HG03064 (cell line): ENCODE results near the gene EML6.

Experiments
- ATAC-seq: cut with Tn5 transposase; IDR thresholded peaks from one replicate; pipeline ENCODE4 v1.9.1; 2021; ENCODE audit warnings: low read depth; ENCODE audit not compliant: unreplicated experiment

EML6 gene

DNA sequence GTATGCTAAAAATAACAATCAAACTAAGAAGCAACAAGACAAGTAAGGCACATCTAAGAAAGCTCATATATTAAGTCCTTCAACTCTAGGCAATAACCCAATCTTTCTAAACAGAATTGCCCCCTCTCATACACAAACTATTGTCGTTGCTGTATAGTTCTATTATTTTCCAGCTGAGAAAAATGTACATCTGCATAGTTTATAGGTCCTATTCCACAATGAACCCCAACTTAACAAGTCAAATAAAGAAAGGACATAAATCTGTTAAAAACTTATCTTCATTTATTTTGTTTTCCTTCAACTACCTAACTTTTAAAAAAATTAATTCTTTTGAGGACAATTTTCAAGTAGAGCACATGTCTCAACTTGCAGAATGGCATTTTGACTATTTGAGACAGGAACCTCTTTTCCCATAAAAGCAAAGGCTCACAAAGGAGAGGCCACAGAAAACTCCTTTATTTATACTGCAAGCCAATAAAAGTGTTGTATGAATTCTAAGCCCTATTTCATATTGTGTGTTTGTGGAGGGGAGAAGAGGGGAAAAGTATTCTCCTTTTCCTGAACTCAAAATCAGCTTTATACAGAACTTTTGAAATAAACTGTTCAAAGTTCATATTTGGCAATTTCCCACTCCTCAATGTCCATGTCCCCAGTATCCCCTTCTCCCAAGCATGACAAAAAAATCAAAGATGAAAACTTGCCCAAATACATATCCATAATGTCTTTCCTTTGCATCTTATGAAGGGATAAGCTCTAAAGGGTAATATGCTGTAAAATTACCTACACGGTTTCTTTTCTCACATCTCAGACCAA lies 289.4 kb downstream of the EML6 start:
- ATAC-seq: no peak

DNA sequence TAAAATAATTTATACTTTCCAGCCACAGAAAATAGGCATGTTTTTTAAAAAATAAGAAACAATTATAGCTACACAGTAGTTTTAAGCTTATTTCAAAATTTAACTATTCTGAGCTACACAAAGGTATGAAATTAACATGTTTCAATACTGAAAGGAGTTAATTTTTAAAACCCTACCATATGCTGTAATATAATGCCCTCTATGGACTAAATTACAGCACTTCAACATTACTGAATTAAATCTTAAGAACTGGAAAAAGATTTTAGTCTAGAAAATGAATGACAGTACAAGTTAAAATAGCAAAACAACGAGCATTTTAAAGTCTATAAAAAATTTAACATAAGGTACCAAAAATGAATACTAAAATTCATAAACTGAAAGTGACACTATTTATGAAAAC lies 290.5 kb downstream of the EML6 start:
- no peak for ATAC-seq

DNA sequence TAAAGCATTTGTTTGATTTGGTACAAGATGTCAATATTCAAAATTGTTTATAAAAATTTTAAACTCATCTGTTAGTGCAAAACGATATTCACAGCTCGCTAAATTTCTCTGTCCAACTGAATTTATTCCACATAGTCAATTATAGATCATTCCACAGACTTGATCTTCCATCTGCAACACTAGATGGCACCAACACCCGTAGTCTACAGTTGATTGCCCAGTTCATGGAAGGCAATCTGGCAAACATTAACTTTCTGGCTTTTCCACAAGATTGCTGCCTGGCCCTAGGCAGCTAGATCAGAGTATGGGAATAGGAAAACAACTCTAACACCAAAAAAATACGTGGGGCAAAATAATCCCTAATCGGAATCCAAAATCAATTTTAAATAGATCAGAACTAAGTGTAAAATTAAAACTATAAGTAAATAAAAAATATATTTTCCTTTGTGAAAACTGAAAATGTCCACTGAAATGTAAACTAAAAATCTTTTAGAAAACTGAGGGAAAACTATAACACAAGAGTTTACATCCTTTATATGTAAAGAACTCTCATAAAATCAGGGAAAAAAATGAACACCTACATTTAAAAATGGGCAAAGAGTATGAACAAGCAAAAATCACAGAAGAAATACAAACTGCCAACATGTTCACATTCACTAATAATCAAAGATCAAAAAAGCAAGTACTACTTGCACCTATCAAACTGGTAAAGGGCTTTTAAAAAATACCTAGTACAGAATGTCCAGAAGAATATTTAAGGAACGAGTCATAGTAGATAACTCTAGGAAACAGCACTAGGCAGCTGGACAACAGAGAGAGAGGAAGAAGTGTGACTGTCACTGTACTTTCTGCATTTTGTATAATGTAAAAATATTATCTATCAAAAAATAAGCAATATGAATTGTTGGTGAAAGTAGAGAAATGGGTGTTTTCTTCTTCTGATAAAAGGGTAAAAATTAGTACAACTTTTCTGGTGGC lies 291.8 kb downstream of the EML6 start:
- ATAC-seq: no peak

DNA sequence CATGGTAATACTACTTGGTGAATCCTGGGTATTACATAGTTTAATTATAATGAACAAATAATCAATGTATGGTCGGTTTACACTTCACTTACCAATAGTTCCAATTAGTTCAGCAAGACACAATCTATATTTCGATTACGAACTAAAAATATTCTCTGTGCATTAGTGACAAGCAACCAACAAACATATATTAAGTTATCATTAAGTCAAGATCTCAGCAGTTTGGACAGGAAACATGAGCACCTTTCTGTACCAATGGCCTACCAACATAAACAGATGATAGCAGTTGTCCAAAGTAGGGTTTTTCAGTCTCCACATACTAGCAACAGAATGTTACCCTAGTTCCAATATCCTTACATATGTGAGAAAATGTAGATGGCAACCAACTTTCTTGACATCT lies 294.0 kb downstream of the EML6 start:
- no peak for ATAC-seq

DNA sequence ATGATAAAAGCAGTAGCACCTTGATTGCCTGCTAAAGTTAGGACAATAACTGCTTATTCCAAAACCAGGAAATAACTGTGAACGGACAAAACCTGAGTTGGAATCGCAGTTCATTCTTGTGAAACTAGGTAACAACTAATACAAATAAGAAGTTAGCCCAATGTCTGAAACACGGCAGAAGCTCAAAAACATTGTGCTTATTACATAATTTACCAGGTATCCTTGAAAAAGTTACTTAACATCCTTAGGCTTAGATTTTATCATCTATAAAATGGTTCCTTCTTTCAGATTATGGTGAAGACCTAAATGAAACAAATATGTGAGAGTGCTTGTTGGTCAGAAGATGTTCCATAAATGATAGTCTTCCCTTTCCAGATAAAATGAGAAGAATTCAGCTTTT lies 294.4 kb downstream of the EML6 start:
- no peak for ATAC-seq

DNA sequence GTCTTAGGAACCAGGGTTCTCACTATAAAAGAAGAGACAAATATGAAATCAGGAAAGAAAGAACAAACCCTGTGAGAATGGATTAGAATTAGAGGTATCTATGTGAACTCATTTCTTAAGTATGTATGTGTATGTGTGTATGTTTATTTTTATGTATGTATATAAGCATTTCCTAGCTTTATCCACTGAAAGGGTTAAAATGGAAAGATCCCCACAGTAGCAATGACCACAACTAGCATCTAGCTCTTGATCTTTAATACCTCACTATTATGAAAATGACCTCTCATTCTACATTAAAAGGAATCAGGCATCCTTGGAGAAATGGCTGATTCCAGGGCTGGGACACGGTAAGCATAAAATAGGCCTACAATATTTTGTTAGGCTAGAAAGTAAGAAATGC lies 295.2 kb downstream of the EML6 start:
- no peak for ATAC-seq

DNA sequence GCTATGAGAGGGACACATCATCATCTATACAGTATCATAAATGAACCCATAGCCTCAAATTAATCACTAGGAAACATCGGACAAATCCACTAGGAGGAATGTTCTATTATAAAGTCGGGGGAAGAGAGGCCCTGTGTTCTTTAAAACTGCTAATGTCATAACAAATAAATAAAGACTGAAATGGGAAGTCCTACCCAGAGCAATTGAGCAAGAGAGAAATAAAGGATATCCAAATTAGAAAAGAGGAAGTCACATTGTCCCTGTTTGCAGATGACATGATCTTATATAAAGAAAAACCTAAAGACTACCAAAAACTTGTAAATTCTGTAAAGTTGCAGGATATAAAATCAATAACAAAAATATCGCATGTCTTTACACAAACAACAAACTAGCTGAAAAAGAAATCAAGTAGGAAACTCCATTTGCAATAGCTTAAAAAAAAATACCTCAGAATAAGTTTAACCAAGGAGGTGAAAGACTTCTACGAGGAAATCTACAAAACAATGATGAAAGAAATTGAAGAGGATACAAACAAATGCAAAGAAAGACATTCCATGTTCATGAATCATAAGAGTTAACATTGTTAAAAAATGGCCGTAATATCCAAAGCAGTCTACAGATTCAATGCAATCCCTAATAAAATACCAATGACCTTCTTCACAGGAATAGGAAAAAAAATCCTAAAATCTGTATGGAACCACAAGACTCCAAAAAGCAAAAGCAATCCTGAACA lies 296.2 kb downstream of the EML6 start:
- no peak for ATAC-seq
